Right hindlimb (tissue), 1 donor: ENCODE measurements around the gene TNFAIP2.
"Not testable (repeated sequence)": the region's sequence is repeated elsewhere in the genome, so short reads cannot be mapped to it uniquely, and the experiment has no call there.

Source experiments
- DNase-seq: peaks from one replicate; pipeline ENCODE4 v3.0.0-alpha.2; 2018

The TNFAIP2 gene

DNA sequence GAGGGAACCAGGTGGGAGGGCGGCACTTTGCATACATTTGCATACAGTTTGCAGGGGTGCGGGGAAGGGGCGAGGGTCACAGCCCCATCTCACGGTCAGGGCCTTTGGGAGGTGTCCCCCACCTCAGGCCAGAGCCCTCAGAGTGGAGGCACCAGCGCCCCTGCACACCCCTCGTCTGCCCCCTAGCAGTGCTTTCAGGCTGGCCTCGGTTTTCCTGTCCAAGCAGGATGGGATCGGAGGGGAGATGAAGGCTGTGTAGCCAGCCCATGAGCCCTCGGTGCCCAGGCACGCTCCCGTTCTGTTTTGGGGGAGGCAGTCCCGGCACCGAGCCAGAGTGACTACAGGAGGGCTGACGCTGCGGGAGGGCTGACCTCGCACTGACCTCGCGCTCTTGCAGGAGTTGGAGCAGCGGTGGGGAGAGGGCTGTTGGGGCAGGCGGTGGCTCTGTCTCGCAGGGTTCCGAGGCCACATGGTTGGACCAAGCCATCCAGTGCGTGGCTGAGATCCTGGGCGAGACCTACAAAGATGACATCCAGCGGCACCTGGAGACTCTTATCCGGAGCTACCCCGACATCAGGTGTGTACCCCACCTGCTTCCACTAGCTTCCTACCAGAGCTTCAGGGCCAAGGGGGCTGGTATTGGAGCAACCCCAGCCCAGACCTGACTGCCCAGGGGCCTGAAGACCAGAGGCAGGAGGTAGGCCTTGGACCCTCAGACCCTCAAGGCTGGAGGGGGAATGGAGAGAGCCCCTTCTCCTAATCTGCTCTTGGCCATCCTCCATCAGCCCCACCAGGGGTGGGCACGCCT, 15.1 kb upstream of the TNFAIP2 start:
- no peak for DNase-seq

DNA sequence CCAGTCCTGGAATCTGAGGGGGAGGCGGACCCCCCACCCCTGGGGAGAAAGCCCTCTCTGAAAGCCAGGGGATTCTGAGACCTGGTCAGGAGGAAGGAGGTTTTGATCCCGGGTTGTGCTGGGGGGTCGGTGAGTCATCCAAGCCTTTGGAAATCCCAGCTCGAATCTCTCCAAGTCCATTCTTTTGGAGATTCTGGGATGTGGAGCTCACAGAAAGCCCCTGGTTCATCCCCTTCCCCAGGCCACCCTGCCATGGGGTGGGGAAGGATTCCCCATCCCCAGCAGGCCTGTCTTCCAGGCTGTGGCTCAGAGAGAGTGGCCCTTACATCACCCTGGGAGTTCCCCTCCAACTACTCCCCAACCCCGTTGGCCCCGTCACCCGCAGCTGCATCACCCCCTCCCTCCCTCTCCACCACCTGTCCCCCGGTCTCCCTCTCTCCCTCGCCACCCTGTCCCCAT, 14.5 kb upstream of the TNFAIP2 start:
- peak; percentile 57 for DNase-seq

DNA sequence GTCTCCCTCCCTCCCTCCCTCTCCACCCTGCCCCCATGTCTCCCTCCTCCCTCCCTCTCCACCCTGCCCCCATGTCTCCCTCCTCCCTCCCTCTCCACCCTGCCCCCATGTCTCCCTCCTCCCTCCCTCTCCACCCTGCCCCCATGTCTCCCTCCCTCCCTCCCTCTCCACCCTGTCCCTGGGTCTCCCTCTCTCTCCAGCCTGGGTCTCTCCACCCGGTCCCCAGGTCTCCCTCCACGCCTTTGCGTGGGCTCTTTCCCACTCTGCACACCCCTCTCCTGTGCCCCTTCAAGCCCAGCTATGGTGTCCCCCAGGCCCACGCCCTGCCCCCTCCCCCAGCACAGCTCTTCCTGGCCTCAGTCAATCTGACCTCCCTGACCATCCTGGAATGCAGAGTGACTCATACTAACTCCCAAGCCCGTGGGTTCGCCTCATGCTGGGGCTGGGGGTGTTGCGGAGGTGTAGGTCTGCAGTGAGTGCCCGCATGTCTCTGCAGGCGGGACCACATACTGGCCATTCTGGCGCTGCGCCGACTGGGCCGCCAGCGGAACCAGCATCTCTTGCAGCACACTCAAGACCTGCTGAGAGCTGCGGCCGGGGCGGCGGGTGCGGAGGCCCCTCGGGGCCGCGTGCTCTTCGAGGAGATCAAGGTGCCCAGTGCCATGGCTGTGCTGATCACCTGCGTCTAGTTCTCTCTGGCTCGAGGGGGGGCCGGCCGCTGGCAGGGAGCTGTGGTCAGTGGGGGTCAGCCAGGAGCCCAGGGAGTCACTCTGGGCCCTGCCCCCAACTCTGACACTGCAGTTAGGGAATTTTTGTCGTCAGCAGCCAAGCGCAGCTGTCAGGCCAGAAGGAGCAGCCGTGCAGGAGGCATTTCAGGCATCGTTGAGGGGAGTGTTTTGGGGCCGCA, 13.5 kb upstream of the TNFAIP2 start:
- peak; percentile 71 for DNase-seq

- peak; percentile 59 for DNase-seq
Measured at GRCh38 chr14:103110681-103111231, 12.5 kb upstream of the TNFAIP2 start.

DNA sequence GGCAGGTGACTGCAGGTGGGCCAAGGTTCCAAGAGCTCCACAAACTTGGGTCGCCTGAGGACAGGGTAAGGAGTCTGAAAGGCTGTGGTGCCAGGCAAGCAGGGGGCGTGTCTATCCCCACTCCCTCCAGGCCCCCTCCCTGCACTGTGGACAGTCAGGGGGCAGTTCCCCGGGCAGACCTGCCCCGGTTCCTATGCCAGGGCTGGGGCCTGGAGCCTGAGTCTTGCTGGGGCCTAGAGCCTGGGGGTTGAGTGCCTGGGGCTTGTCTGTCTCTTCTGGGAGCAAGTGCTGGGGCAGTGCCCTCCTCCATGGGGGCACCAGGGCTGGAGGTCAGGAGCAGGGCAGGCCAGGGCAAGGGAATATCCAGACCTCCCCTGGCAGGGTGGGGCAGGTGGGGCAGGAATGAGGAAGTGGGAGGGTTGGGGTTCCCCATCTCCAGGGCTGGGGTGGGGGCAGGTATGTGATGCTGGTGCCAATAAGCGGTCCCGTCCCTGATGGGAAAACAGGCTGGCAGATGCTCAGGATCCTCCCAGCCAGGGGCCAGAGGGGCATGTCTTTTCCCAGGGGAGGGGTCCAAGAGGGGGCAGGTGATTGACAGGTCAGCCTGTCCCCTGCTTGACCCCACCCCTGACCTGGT, 11.9 kb upstream of the TNFAIP2 start:
- DNase-seq = no peak

DNA sequence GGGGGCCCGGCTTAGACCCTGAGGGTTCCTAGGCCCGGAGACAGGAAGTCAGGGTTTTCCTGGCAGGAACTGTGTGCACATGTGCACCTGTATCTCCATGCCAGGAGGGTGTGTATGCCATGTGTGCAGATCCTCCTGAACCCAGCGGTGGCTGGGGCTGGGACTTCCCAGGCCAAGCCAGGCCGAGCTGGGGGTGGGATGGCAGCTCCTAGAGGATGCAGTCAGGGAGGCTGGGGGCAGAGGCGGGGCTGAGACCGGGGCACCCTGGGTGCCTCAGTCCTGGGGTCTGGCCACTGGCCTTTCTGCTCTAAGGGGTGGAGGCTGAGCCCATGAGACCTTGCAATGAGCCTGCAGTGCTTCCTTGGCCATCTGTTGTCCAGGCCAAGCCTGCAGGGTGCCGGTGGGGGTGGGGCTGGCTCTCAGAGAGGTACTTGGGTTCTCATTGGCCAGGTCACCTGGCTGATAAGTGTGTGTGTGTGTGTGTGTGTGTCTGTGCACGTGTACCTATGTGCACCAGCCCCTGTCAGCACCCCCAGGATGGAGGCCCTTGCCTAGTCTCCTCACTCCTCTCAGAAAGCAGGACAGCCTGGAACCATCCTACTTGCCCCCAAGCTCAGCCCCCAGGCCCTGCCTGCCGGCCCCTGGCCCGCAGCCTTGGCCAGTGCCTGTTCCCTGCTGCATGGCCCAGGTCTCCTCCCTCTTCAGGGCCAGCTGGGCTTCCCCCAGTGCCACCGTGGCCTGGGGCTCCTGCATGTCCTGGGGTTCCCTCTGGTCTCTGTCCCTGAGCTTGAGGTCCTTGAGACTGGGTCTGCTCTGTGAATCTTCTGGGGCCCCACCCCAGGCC, 10.6 kb upstream of the TNFAIP2 start:
- DNase-seq = no peak

- DNase-seq = no peak
Measured at GRCh38 chr14:103113303-103113702, 10.0 kb upstream of the TNFAIP2 start.

DNA sequence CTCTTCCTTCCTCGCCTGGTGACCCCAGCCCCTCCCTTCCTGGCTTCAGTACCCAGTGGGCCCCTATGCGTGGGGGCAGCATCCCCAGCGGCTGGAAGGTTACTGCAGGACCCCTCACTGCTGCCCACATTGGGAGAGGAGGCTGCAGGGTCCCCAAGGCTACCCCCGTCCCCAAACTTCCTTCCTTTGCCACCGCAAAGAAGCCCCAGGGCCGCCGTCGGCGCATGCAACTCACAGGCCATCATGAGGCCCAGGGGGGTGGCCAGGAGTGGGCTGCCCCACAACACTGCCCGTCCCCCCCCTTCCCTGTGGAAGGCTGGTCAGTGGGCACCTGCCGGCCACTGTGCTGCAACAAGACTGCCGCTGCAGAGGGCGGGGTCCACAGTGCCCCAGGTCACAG, 9.5 kb upstream of the TNFAIP2 start:
- DNase-seq = no peak

GRCh38 chr14:103115086-103115679, 8.1 kb upstream of the TNFAIP2 start:
- not testable (repeated sequence) for DNase-seq

DNA sequence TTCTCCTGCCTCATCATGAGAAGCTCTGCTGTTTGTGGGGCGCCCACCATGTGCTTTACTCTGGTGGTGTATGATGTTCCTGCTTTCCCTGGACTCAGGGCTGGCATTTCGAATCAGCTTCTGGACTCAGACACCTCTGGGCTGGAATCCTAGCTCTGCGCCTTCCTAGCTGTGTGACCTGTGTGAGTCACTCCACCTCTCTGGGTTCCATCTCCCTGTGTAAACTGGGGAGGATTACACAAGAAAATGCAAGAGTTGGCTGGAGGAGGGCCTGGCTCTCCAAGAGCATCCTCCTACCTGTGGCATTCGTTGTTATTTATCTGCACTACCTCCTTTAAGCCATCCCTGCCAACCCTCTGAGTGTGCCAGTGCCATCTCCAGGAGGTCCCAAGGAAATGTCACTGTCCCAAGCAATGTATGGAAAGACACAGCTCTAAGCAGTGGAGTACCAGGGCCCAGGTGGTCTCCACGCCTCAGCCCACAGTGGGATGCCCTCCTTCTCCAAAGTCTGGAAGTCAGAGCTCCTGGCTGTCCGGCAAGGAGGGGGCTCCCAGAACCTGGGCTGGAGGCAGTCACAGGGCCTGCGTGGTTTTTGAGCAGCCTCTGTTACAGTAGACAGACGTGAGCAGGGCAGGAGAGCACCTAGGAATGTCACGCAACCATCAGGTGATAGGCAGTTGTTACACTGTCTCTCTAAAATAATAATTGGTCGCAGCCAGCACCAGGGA, 7.3 kb upstream of the TNFAIP2 start:
- no peak for DNase-seq

GRCh38 chr14:103116636-103117035, 6.6 kb upstream of the TNFAIP2 start:
- no peak for DNase-seq

DNA sequence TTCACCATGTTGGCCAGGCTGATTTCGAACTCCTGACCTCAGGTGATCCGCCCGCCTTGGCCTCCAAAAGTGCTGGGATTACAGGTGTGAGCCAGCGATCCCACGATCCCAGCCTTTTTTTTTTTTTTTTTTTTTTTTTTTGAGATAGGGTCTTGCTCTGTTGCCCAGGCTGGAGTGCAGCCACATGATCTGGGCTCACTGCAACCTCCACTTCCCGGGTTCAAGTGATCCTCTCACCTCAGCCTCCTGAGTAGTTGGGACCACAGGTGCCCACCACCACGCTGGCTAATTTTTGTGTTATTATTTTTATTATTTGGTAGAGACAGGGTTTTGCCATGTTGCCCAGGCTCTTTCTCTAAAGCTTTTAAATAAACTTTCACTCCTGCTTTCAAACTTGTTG, 5.8 kb upstream of the TNFAIP2 start:
- not testable (repeated sequence) for DNase-seq

GRCh38 chr14:103118018-103118662, 5.1 kb upstream of the TNFAIP2 start:
- peak; percentile 91 for DNase-seq

GRCh38 chr14:103118663-103119404, 4.4 kb upstream of the TNFAIP2 start:
- DNase-seq = no peak

DNA sequence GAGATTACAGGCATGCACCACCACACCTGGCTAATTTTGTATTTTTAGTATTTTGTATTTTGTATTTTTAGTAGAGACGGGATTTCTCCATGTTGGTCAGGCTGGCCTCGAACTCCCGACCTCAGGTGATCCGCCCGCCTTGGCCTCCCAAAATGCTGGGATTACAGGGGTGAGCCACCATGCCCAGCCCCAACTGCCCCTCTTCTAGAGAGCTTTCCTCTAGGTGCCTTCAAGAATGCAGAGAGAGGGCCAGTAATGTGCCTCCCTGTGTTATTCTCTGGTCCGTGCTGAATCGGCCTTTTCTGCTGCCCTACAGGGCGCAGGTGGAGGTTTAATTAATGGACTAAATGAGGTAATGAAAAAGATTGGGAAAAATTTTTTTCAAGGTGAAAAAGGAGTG, 3.7 kb upstream of the TNFAIP2 start:
- DNase-seq = not testable (repeated sequence)

DNA sequence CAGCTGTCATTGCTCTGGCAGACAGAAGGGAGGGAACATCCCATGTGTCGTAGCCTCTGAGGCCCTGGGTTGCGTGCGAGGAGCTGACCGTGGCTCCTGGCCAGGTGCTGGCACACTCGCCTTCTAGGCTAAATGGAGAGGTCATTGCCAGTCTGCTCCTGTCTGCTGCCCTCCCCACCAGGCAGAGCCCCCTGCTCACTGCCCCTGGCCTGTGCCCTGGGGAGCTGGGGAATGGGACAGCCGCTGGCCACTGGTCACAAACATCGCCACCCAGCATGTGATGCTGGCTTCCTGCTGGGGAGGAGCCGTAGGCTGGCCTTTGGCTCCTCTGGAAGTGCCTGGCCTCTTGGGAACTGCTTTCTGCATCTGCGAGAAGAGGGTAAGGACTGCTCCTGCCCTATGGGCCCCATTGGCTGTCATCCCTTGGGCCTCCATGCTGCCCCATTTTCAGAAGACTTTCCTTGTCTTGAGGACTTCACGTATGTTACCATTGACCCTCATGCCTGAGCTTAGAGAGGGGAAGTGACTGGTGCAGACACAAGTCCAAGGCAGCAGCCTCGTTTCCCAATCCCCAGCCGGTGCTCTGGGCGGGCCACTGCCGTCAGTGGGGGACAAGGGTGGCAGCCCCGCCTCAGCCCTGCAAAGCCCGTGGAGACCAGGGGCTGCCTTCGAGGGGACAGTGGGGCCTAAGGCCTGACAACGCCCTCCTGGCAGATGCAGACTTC, 2.0 kb upstream of the TNFAIP2 start:
- DNase-seq = no peak

- peak; percentile 91 for DNase-seq
Measured at GRCh38 chr14:103121846-103122584, 1.2 kb upstream of the TNFAIP2 start.

DNA sequence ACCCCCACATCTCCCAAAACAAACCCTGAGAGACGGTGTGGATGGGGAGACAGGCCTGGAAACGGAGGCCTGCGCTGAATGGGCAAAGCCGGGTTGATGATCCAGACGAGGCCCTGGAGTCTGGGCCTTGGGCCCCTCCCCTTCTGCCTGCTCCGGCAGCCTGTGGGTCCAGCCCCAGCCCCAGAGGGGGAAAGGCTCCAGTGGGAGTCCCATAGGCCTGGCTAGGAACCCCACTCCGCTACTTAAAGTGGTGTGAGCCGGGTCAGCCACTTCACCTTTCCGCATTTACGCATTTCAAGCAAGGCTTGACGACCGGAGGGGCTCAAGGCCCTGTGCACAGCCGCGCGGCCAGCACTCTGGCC, 695 bp upstream of the TNFAIP2 start:
- peak; percentile 58 for DNase-seq
